DMS53 treated with DMSO at 0.1 percent for 48 hours (cell line): ENCODE measurements around the gene NAXE.
"Not testable (repeated sequence)": the region's sequence is repeated elsewhere in the genome, so short reads cannot be mapped to it uniquely, and the experiment has no call there.

Experiments used
- DNase-seq: peaks from one replicate; lab custom pipeline; 2025; ENCODE audit not compliant: unreplicated experiment; lab: John Stamatoyannopoulos, UW

The NAXE gene

GRCh38 chr1:156591432-156592157 is at the start of gene NAXE:
TSS of gene NAXE (plus strand) at chr1:156591776. CDS start at chr1:156591805, 29 bp downstream.
- DNase-seq = peak; percentile 73

GRCh38 chr1:156543066-156543465 is 48.5 kb upstream of the NAXE start:
- no peak for DNase-seq

- DNase-seq = no peak
These were observed 46.9 kb upstream of the NAXE start for GRCh38 chr1:156544592-156545102.

GRCh38 chr1:156546267-156546666 is 45.3 kb upstream of the NAXE start:
- no peak for DNase-seq

- DNase-seq = no peak
These were observed 44.1 kb upstream of the NAXE start for GRCh38 chr1:156547434-156547833.

GRCh38 chr1:156547982-156548381 is 43.6 kb upstream of the NAXE start:
- no peak for DNase-seq

- DNase-seq = no peak
These were observed 42.2 kb upstream of the NAXE start for GRCh38 chr1:156549390-156549789.

- no peak for DNase-seq
These were observed 41.7 kb upstream of the NAXE start for GRCh38 chr1:156549831-156550230.

- DNase-seq = no peak
These were observed 41.2 kb upstream of the NAXE start for GRCh38 chr1:156550346-156550745.

- DNase-seq = no peak
These were observed 40.4 kb upstream of the NAXE start for GRCh38 chr1:156551066-156551643.

- no peak for DNase-seq
These were observed 39.7 kb upstream of the NAXE start for GRCh38 chr1:156551869-156552268.

- no peak for DNase-seq
These were observed 39.1 kb upstream of the NAXE start for GRCh38 chr1:156552518-156552917.

- not testable (repeated sequence) for DNase-seq
These were observed 38.6 kb upstream of the NAXE start for GRCh38 chr1:156552937-156553336.

- DNase-seq = no peak
These were observed 37.6 kb upstream of the NAXE start for GRCh38 chr1:156553860-156554485.

GRCh38 chr1:156554971-156555370 is 36.6 kb upstream of the NAXE start:
- no peak for DNase-seq

- no peak for DNase-seq
These were observed 35.9 kb upstream of the NAXE start for GRCh38 chr1:156555715-156556114.

- no peak for DNase-seq
These were observed 35.2 kb upstream of the NAXE start for GRCh38 chr1:156556354-156556753.

GRCh38 chr1:156559086-156559796 is 32.3 kb upstream of the NAXE start:
- no peak for DNase-seq

GRCh38 chr1:156559797-156560385 is 31.7 kb upstream of the NAXE start:
- DNase-seq = no peak

GRCh38 chr1:156560585-156561163 is 30.9 kb upstream of the NAXE start:
- no peak for DNase-seq

- DNase-seq = no peak
These were observed 26.1 kb upstream of the NAXE start for GRCh38 chr1:156565519-156565918.
